ENCODE data around the gene RAET1G.

The RAET1G gene

DNA sequence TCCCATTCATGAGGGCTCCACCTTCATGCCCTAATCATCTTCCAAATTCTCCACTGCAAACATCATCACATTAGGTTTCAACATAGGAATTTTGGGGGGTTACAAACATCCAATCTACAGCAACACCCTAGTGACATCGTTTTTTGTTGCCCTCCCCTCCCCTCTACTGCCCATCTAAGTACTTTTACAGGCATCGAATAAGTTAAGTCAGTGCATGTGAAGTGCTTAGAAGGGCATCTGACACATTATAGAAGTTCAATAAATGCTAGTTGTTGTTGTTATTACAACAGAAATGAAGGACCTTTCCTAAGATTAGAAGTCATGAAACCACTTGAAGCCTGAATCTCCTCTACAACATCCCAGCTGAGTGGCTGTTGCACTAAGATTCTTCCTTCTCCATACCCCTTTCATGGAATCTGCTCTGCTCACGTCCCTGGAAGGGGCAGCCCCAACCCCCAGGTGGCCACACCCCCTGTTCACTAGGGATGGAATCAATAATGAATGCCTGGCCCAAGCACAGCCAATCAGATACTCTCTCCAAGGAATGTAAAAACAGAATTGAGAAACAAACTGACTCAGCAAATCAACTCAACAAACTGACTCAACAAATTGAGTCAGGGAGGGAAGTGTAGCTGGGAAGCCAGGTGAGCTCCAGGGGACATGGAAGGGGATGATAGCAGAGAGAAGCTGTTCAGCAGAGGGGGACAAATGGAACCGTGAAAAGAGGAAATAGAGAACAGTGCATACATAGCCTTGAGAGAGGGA lies 54.9 kb downstream of the RAET1G start:
- DNase-seq (ENCODE audit: low spot score), result no peak
